Measurements from ENCODE around the gene KIF23.

DNA sequence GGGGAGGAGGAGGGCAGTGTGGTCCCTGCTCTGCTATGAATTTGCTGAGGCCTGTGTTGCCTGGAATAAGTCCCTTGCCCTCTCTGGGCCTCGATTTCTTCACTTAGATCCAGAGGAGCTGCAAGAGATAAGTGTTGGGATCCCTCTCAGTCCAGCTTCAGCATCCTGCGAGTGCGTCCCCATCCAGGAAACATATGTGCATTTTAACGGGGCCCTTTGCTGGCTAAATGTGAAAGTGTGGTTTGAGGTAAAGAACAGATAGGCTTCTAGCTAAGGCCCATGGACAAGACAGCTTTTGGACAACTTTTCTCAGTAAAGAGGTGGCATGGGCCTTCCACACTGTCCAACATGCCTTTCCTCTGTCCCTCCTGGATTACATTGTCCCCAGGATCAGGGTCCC, 64.9 kb downstream of the KIF23 start:
- TF ChIP-seq, protein P1, sequence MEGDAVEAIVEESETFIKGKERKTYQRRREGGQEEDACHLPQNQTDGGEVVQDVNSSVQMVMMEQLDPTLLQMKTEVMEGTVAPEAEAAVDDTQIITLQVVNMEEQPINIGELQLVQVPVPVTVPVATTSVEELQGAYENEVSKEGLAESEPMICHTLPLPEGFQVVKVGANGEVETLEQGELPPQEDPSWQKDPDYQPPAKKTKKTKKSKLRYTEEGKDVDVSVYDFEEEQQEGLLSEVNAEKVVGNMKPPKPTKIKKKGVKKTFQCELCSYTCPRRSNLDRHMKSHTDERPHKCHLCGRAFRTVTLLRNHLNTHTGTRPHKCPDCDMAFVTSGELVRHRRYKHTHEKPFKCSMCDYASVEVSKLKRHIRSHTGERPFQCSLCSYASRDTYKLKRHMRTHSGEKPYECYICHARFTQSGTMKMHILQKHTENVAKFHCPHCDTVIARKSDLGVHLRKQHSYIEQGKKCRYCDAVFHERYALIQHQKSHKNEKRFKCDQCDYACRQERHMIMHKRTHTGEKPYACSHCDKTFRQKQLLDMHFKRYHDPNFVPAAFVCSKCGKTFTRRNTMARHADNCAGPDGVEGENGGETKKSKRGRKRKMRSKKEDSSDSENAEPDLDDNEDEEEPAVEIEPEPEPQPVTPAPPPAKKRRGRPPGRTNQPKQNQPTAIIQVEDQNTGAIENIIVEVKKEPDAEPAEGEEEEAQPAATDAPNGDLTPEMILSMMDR (IDR thresholded peaks at IDR 0.05; ENCODE audit: borderline replicate concordance, extremely low read depth, low read length, poor library complexity, severe bottlenecking) = no peak
- TF ChIP-seq EZH2 (IDR thresholded peaks at IDR 0.05; ENCODE audit: borderline replicate concordance, low read depth, low read length, severe bottlenecking) = no peak
